CD8-positive, alpha-beta memory T cell (primary cell): ENCODE data around the gene LNX1. TPM values are rescaled to one million over a fixed set of nuclear protein-coding genes. Genes with fewer than 3 reads are reported as not detected.

Experiments
- CTCF ChIA-PET: fragments of 350-600 bp; sonication (Branson Sonifier 250); formaldehyde crosslinking; loops from one replicate; lab custom pipeline; 2021; ENCODE audit warnings: antibody characterized with exemption; lab: Charles Lee
- POLR2A ChIA-PET: fragments of 350-600 bp; sonication (Branson Sonifier 250); formaldehyde crosslinking; loops from one replicate; lab custom pipeline; 2021; ENCODE audit warnings: antibody characterized with exemption; lab: Charles Lee
- DNase-seq, 5 donors: peaks; one replicate each; pipeline versions ENCODE4 v3.0.0 to v3.0.0-alpha.2; 2020 to 2022; ENCODE audit warnings: mixed read lengths in 1 of 5
- H3K27ac ChIP-seq: one replicate; pipeline ENCODE4 v1.7.0; 2013; ENCODE audit warnings: low read depth, mild to moderate bottlenecking, low read length, moderate library complexity
- H3K27me3 ChIP-seq: 2 replicates; pipeline ENCODE4 v1.7.0; 2013; ENCODE audit warnings: low read length, mild to moderate bottlenecking; ENCODE audit not compliant: insufficient read depth, poor library complexity, severe bottlenecking
- H3K36me3 ChIP-seq: 2 replicates; pipeline ENCODE4 v1.7.0; 2013; ENCODE audit warnings: mild to moderate bottlenecking, low read length, moderate library complexity; ENCODE audit not compliant: insufficient read depth
- H3K4me1 ChIP-seq: 2 replicates; pipeline ENCODE4 v1.7.0; 2013; ENCODE audit warnings: mild to moderate bottlenecking, low read length, moderate library complexity; ENCODE audit not compliant: insufficient read depth
- H3K4me3 ChIP-seq: 2 replicates; pipeline ENCODE4 v1.7.0; 2013; ENCODE audit warnings: mild to moderate bottlenecking, low read length
- H3K9me3 ChIP-seq: 2 replicates; pipeline ENCODE4 v1.7.0; 2013; ENCODE audit warnings: mild to moderate bottlenecking, low read length
- H3K27ac Mint-ChIP-seq, 8 donors: one replicate each; pipeline ENCODE4 v1.8.0; 2020 to 2021; ENCODE audit warnings: mixed read lengths in 8 of 8, mild to moderate bottlenecking in 6 of 8, inconsistent platforms in 3 of 8, moderate library complexity in 3 of 8
- H3K27me3 Mint-ChIP-seq, 2 donors: one replicate each; pipeline ENCODE4 v1.8.0; 2020 to 2021; ENCODE audit warnings: mixed read lengths in 2 of 2, mild to moderate bottlenecking in 1 of 2, moderate library complexity in 1 of 2
- H3K36me3 Mint-ChIP-seq, 3 donors: one replicate each; pipeline ENCODE4 v1.8.0; 2020 to 2021; ENCODE audit warnings: mixed read lengths in 3 of 3, inconsistent platforms in 1 of 3, mild to moderate bottlenecking in 1 of 3
- H3K4me1 Mint-ChIP-seq, 3 donors: one replicate each; pipeline ENCODE4 v1.8.0; 2020 to 2021; ENCODE audit warnings: mixed read lengths in 3 of 3, inconsistent platforms in 1 of 3, mild to moderate bottlenecking in 1 of 3
- H3K4me3 Mint-ChIP-seq, 7 donors: one replicate each; pipeline ENCODE4 v1.8.0; 2020 to 2021; ENCODE audit warnings: mixed read lengths in 7 of 7, mild to moderate bottlenecking in 6 of 7, moderate library complexity in 4 of 7, inconsistent platforms in 2 of 7
- H3K9me3 Mint-ChIP-seq, 5 donors: one replicate each; pipeline ENCODE4 v1.8.0; 2020 to 2022; ENCODE audit warnings: mixed read lengths in 5 of 5, mild to moderate bottlenecking in 3 of 5, moderate library complexity in 2 of 5, inconsistent platforms in 1 of 5
- polyA plus RNA-seq: library from polyadenylated mRNA; unstranded; fragments of 300-500 nt; fragmentation: Illumina TruSeq; gene quantifications from one replicate; pipeline ENCODE4 v1.2.3, GENCODE V29; 2021
- total RNA-seq, 2 experiments: library from RNA; stranded (reverse); gene quantifications; one replicate each; pipeline ENCODE4 v1.2.3, GENCODE V29; 2021

Gene LNX1
- total and polyA plus RNA-seq, 3 experiments from 2014 or later = 0.30 TPM; not detected in 2

DNA sequence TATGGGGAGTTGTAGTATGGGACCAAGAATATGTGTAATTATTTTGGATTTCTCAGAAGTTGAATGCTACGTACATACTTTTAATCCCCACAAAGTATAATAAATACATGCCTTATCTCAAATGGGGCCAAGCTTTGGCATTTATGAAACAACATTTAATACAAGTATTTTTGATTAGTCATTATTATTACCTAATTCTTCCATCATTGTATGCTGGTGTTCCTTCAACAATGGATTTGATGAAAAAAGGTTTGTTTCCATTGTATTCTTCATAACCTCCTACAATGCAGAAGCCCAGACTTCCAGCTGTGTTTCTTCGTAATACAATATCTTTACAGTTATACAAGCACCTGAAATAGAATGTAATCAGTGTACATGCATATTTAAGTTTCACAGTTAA is 130.0 kb downstream of the LNX1 start:
- Mint-ChIP-seq H3K9me3 (peaks cover 0 to 3% (median 2%) of the 10 kb centered on the region in 5 donors), H3K27ac (no peak overlapping the region), H3K27me3 (no peaks in the 10 kb centered on the region), H3K36me3 (peaks cover 12 to 60% (median 31%) of the 10 kb centered on the region in 3 donors), H3K4me3 (no peak overlapping the region), H3K4me1 (no peaks in the 10 kb centered on the region)
- no peak for DNase-seq
- Histone ChIP-seq H3K27me3 (no peaks in the 10 kb centered on the region), H3K9me3 (no peaks in the 10 kb centered on the region), H3K4me1 (no peaks in the 10 kb centered on the region), H3K4me3 (no peak overlapping the region), H3K27ac (no peak overlapping the region), H3K36me3 (peaks cover 33% of the 10 kb centered on the region)
- ChIA-PET POLR2A (no interaction called here), CTCF (no interaction called here)

- Mint-ChIP-seq H3K4me1 (no peaks in the 10 kb centered on the region), H3K27me3 (no peaks in the 10 kb centered on the region), H3K36me3 (peaks cover 25 to 77% (median 38%) of the 10 kb centered on the region in 3 donors), H3K4me3 (no peak overlapping the region), H3K9me3 (no peaks in the 10 kb centered on the region), H3K27ac (no peak overlapping the region)
- ChIA-PET CTCF (no interaction called here), POLR2A (interaction anchor here (0.6 kb wide), 1 partner anchor 79 kb away, joined by 3 read pairs; no protein-coding TSS in a partner anchor)
- Histone ChIP-seq H3K36me3 (peaks cover 49% of the 10 kb centered on the region), H3K27ac (no peak overlapping the region), H3K27me3 (no peaks in the 10 kb centered on the region), H3K4me3 (no peak overlapping the region), H3K4me1 (no peaks in the 10 kb centered on the region), H3K9me3 (no peaks in the 10 kb centered on the region)
- DNase-seq = no peak
These were observed 131.7 kb downstream of the LNX1 start for GRCh38 chr4:53459548-53459947.

DNA sequence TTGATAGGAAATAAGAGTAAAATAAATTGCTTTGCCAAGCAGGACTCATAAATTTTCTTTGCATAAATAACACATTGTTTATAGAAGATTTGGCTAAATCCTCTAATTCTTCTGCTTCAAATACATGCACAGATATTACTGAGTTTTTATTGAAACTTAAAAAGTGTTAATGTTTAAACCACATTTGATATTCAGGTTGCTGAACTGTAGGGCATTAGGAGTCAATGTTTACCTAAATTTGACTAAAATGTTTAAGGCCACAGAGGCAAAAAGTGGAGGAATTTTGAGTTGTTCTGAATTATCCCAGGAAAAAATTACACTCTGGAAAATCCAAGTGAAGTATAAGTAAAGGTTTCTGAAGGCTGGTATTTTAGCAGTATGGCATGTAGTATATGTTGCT is 135.1 kb downstream of the LNX1 start:
- no peak overlapping the region for H3K4me3 Mint-ChIP-seq
- peaks cover 0 to 2% (median 2%) of the 10 kb centered on the region in 3 donors for H3K4me1 Mint-ChIP-seq
- no peaks in the 10 kb centered on the region for H3K27me3 ChIP-seq
- H3K36me3 Mint-ChIP-seq = peaks cover 26 to 89% (median 26%) of the 10 kb centered on the region in 3 donors
- H3K9me3 Mint-ChIP-seq = no peaks in the 10 kb centered on the region
- no peaks in the 10 kb centered on the region for H3K4me1 ChIP-seq
- H3K4me3 ChIP-seq = no peak overlapping the region
- CTCF ChIA-PET = no interaction called here
- H3K27ac ChIP-seq = no peak overlapping the region
- DNase-seq = no peak
- POLR2A ChIA-PET = no interaction called here
- no peaks in the 10 kb centered on the region for H3K9me3 ChIP-seq
- H3K27me3 Mint-ChIP-seq = no peaks in the 10 kb centered on the region
- peaks cover 55% of the 10 kb centered on the region for H3K36me3 ChIP-seq
- H3K27ac Mint-ChIP-seq = no peak overlapping the region

DNA sequence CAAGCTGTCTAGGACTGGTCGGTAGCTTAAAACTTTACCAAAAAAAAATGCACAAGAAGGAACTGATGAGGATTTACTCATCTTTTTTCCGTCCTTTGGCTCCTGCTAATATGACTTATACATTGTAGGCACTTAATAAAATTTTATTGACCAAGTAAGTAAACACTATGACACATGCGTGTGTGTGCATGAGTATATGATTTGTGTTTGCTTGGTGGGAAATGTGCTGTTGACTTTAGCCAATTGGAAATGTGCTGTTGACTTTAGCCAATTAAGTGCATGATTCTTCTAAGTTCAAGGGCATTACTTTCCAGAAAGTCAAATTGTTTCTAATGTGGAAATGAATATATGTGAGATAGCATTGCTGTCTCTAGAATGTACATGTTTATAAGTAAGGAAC is 135.5 kb downstream of the LNX1 start:
- Mint-ChIP-seq H3K27ac (no peak overlapping the region), H3K27me3 (no peaks in the 10 kb centered on the region), H3K4me3 (no peak overlapping the region), H3K4me1 (peaks cover 0 to 6% (median 2%) of the 10 kb centered on the region in 3 donors), H3K9me3 (no peaks in the 10 kb centered on the region), H3K36me3 (peaks cover 22 to 87% (median 23%) of the 10 kb centered on the region in 3 donors)
- no peak for DNase-seq
- ChIA-PET POLR2A (no interaction called here), CTCF (no interaction called here)
- Histone ChIP-seq H3K4me1 (no peaks in the 10 kb centered on the region), H3K27ac (no peak overlapping the region), H3K4me3 (no peak overlapping the region), H3K9me3 (no peaks in the 10 kb centered on the region), H3K27me3 (no peaks in the 10 kb centered on the region), H3K36me3 (peaks cover 50% of the 10 kb centered on the region)

DNA sequence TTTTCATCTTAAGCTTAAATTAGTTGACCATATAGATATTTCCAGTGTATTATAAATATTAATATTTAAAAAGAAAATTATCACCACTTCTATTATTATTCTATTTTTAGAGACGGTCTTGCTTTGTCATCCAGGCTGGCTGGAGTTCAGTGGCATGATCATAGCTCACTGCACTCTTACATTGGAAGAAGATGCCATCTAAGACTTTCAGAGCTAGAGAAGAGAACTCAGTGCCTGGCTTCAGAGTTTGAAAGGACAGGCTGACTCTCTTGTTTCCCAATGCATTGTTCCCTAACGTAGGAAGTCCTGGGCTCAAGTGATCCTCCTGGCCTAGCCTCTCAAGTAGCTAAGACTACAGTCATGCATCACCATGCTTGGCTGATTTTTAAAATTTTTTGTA is 137.9 kb downstream of the LNX1 start:
- no peaks in the 10 kb centered on the region for H3K9me3 Mint-ChIP-seq
- H3K27ac ChIP-seq = no peak overlapping the region
- no peaks in the 10 kb centered on the region for H3K27me3 Mint-ChIP-seq
- DNase-seq = no peak
- H3K4me1 ChIP-seq = no peaks in the 10 kb centered on the region
- no peak overlapping the region for H3K4me3 Mint-ChIP-seq
- H3K4me3 ChIP-seq = no peak overlapping the region
- H3K9me3 ChIP-seq = no peaks in the 10 kb centered on the region
- peaks cover 34% of the 10 kb centered on the region for H3K36me3 ChIP-seq
- ChIA-PET CTCF (no interaction called here), POLR2A (no interaction called here)
- H3K4me1 Mint-ChIP-seq = peaks cover 10 to 22% (median 16%) of the 10 kb centered on the region in 3 donors
- H3K36me3 Mint-ChIP-seq = peaks cover 11 to 87% (median 18%) of the 10 kb centered on the region in 3 donors
- H3K27ac Mint-ChIP-seq = no peak overlapping the region
- H3K27me3 ChIP-seq = no peaks in the 10 kb centered on the region

GRCh38 chr4:53450773-53451172 is 140.5 kb downstream of the LNX1 start:
- Histone ChIP-seq H3K9me3 (no peaks in the 10 kb centered on the region), H3K27ac (no peak overlapping the region), H3K4me3 (no peak overlapping the region), H3K27me3 (no peaks in the 10 kb centered on the region), H3K4me1 (no peaks in the 10 kb centered on the region), H3K36me3 (peaks cover 33% of the 10 kb centered on the region)
- Mint-ChIP-seq H3K36me3 (peaks cover 15 to 88% (median 16%) of the 10 kb centered on the region in 3 donors), H3K27me3 (no peaks in the 10 kb centered on the region), H3K27ac (peak overlapping the region in 2 of 8 donors; percentile 15 to 33), H3K9me3 (no peaks in the 10 kb centered on the region), H3K4me3 (no peak overlapping the region), H3K4me1 (peaks cover 20 to 37% (median 34%) of the 10 kb centered on the region in 3 donors)
- ChIA-PET CTCF (no interaction called here), POLR2A (interaction anchor here (0.7 kb wide), 1 partner anchor 658 kb away, joined by 5 read pairs; no protein-coding TSS in a partner anchor)
- DNase-seq = no peak

DNA sequence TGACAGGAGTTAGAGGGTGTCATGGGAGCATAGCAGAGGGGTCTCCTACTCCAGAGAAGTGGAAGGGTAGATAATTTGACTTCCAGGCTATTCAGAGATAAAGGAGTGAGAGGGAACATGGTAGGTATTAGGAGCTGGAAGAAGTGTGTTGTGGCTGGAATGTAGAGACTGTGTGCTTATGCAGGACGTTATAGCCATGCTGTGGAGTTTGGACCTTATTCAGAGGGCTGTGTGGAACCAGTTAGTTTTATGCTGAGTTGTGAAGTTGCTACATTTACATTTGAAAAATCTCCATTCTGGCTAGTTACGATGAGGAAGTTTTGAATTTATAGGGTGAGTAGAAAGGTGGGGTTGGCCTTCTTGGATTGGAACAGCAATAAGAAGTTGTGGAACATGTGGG is 146.3 kb downstream of the LNX1 start:
- H3K9me3 Mint-ChIP-seq = no peaks in the 10 kb centered on the region
- H3K36me3 ChIP-seq = peaks cover 22% of the 10 kb centered on the region
- no peaks in the 10 kb centered on the region for H3K27me3 Mint-ChIP-seq
- peaks cover 4 to 85% (median 32%) of the 10 kb centered on the region in 3 donors for H3K36me3 Mint-ChIP-seq
- ChIA-PET CTCF (no interaction called here), POLR2A (no interaction called here)
- H3K27me3 ChIP-seq = no peaks in the 10 kb centered on the region
- no peak overlapping the region for H3K4me3 ChIP-seq
- no peak for DNase-seq
- peaks cover 26 to 52% (median 51%) of the 10 kb centered on the region in 3 donors for H3K4me1 Mint-ChIP-seq
- peak overlapping the region in 1 of 7 donors; percentile 41 for H3K4me3 Mint-ChIP-seq
- H3K27ac Mint-ChIP-seq = peak overlapping the region in 1 of 8 donors; percentile 25
- no peaks in the 10 kb centered on the region for H3K4me1 ChIP-seq
- H3K27ac ChIP-seq = no peak overlapping the region
- no peaks in the 10 kb centered on the region for H3K9me3 ChIP-seq

- Histone ChIP-seq H3K27me3 (no peaks in the 10 kb centered on the region), H3K4me1 (no peaks in the 10 kb centered on the region), H3K27ac (no peak overlapping the region), H3K36me3 (peaks cover 26% of the 10 kb centered on the region), H3K4me3 (no peak overlapping the region), H3K9me3 (no peaks in the 10 kb centered on the region)
- Mint-ChIP-seq H3K4me1 (peaks cover 20 to 52% (median 41%) of the 10 kb centered on the region in 3 donors), H3K27me3 (no peaks in the 10 kb centered on the region), H3K36me3 (peaks cover 4 to 78% (median 32%) of the 10 kb centered on the region in 3 donors), H3K9me3 (no peaks in the 10 kb centered on the region), H3K4me3 (no peak overlapping the region), H3K27ac (peak overlapping the region in 2 of 8 donors; percentile 43 to 80)
- ChIA-PET POLR2A (no interaction called here), CTCF (no interaction called here)
- DNase-seq = no peak
These were observed 149.7 kb downstream of the LNX1 start for GRCh38 chr4:53441564-53441963.
